SK-N-SH treated with all-trans-retinoic acid at 6 μM for 48 hours (cell line): ENCODE results near the gene TTC8.

Experiments used
- ARNTL ChIP-seq: fragments of 450-650 bp; formaldehyde crosslinking; IDR thresholded peaks from 2 replicates; pipeline ENCODE4 v1.5.0; 2020; ENCODE audit warnings: low read depth, mild to moderate bottlenecking, moderate library complexity, borderline replicate concordance
- BACH2 ChIP-seq: fragments of 250-450 bp; sonication (Bioruptor Pico); IDR thresholded peaks from 2 replicates; pipeline ENCODE4 v1.9.0; 2021; ENCODE audit warnings: mild to moderate bottlenecking, borderline replicate concordance
- CSDC2 ChIP-seq: fragments of 250-450 bp; sonication (Bioruptor Pico); IDR thresholded peaks from 2 replicates; pipeline ENCODE4 v1.5.0; 2020; ENCODE audit warnings: mild to moderate bottlenecking, moderate library complexity
- OSR1 ChIP-seq: fragments of 250-450 bp; sonication (Bioruptor Pico); IDR thresholded peaks from 2 replicates; pipeline ENCODE4 v1.8.0; 2022; ENCODE audit warnings: moderate library complexity, mild to moderate bottlenecking, inconsistent platforms
- PPARA ChIP-seq: fragments of 250-450 bp; sonication (Bioruptor Pico); IDR thresholded peaks from 2 replicates; pipeline ENCODE4 v1.5.0; 2020; ENCODE audit warnings: mild to moderate bottlenecking, borderline replicate concordance
- RARB ChIP-seq: fragments of 250-450 bp; sonication (Bioruptor Pico); IDR thresholded peaks from 2 replicates; pipeline ENCODE4 v1.8.0; 2021; ENCODE audit warnings: mild to moderate bottlenecking, moderate library complexity
- TCF4 ChIP-seq: fragments of 250-450 bp; sonication (Bioruptor Pico); IDR thresholded peaks from 2 replicates; pipeline ENCODE4 v1.8.0; 2021; ENCODE audit warnings: mild to moderate bottlenecking, moderate library complexity, borderline replicate concordance
- TOX ChIP-seq: fragments of 250-450 bp; sonication (Bioruptor Pico); IDR thresholded peaks from 2 replicates; pipeline ENCODE4 v1.8.0; 2021; ENCODE audit warnings: mild to moderate bottlenecking, moderate library complexity, borderline replicate concordance
- ZC3H10 ChIP-seq: fragments of 250-450 bp; sonication (Bioruptor Pico); IDR thresholded peaks from 2 replicates; pipeline ENCODE4 v1.5.1; 2021; ENCODE audit warnings: mild to moderate bottlenecking, moderate library complexity
- ZFP3 ChIP-seq: fragments of 250-450 bp; sonication (Bioruptor Pico); IDR thresholded peaks from 2 replicates; pipeline ENCODE4 v1.5.0; 2020; ENCODE audit warnings: mild to moderate bottlenecking, moderate library complexity
- ZNF8 ChIP-seq: fragments of 450-650 bp; formaldehyde crosslinking; IDR thresholded peaks from 2 replicates; pipeline ENCODE4 v1.5.0; 2020; ENCODE audit warnings: mild to moderate bottlenecking, moderate library complexity
- TF ChIP-seq, protein P1 (sequence below): fragments of 250-450 bp; sonication (Bioruptor Pico); IDR thresholded peaks from 2 replicates; pipeline ENCODE4 v1.5.1; 2020; ENCODE audit warnings: low read depth, mild to moderate bottlenecking, moderate library complexity
- TF ChIP-seq, protein P2 (sequence below): fragments of 250-450 bp; sonication (Bioruptor Pico); IDR thresholded peaks from 2 replicates; pipeline ENCODE4 v1.8.0; 2020; ENCODE audit warnings: mild to moderate bottlenecking, moderate library complexity, borderline replicate concordance

DNA sequence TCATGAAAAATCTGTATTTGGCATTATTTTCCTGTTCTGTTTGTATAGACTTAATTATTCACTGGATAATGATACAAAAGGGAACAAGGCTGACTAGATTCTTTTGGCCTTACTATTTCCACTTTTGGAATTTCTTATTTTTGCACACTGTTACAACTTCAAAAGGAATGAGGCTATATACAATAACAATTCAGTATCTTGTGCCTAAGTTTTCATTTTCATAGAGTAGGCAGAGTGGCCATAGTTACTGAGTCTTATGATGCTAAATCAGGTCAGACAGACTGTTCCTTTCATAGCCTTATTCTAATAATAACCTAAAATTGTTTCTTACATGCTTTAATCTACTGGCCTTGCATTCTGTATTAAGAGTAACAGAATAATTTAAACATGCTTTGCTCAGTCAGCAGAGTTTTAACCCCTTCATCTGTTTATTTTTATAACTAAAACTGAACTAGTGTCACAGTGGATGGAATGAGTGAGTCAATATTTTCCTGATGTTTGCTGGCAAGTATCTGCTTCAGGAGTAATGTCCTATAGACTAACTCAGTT is 10.5 kb downstream of the TTC8 start:
- TF ChIP-seq, protein P1, sequence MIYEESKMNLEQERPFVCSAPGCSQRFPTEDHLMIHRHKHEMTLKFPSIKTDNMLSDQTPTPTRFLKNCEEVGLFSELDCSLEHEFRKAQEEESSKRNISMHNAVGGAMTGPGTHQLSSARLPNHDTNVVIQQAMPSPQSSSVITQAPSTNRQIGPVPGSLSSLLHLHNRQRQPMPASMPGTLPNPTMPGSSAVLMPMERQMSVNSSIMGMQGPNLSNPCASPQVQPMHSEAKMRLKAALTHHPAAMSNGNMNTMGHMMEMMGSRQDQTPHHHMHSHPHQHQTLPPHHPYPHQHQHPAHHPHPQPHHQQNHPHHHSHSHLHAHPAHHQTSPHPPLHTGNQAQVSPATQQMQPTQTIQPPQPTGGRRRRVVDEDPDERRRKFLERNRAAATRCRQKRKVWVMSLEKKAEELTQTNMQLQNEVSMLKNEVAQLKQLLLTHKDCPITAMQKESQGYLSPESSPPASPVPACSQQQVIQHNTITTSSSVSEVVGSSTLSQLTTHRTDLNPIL (CRISPR knock-in tag) = no peak
- TF ChIP-seq ZNF8 (CRISPR knock-in tag) (no peak), ARNTL (CRISPR knock-in tag) (no peak), TOX (CRISPR knock-in tag) (no peak), OSR1 (CRISPR knock-in tag) (no peak), TCF4 (no peak), RARB (CRISPR knock-in tag) (no peak), CSDC2 (CRISPR knock-in tag) (no peak), BACH2 (CRISPR knock-in tag) (no peak), ZFP3 (CRISPR knock-in tag) (no peak), ZC3H10 (CRISPR knock-in tag) (no peak), PPARA (no peak)
- TF ChIP-seq, protein P2, sequence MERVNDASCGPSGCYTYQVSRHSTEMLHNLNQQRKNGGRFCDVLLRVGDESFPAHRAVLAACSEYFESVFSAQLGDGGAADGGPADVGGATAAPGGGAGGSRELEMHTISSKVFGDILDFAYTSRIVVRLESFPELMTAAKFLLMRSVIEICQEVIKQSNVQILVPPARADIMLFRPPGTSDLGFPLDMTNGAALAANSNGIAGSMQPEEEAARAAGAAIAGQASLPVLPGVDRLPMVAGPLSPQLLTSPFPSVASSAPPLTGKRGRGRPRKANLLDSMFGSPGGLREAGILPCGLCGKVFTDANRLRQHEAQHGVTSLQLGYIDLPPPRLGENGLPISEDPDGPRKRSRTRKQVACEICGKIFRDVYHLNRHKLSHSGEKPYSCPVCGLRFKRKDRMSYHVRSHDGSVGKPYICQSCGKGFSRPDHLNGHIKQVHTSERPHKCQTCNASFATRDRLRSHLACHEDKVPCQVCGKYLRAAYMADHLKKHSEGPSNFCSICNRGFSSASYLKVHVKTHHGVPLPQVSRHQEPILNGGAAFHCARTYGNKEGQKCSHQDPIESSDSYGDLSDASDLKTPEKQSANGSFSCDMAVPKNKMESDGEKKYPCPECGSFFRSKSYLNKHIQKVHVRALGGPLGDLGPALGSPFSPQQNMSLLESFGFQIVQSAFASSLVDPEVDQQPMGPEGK = no peak
